Prostate gland (tissue), 2 donors: ENCODE measurements around the gene TAL2.

Source experiments
- CTCF ChIP-seq, 4 experiments: fragments of 200-600 bp in 2 of 4; fragments of 450-650 bp in 2 of 4; sonication (generic) in 2 of 4; IDR thresholded peaks; 1 replicate in 3 of 4; 2 replicates in 1 of 4; pipeline ENCODE4 v1.5.1; 2016 to 2019; ENCODE audit warnings: antibody characterized with exemption in 4 of 4, mild to moderate bottlenecking in 2 of 4, moderate library complexity in 2 of 4
- POLR2A ChIP-seq: fragments of 450-650 bp; IDR thresholded peaks from one replicate; pipeline ENCODE4 v1.6.1; 2016; ENCODE audit warnings: antibody characterized with exemption, mild to moderate bottlenecking

GRCh38 chr9:105636331-105636730, 25.9 kb upstream of the TAL2 start:
- no peak for TF ChIP-seq CTCF (IDR thresholded peaks at IDR 0.05)
- TF ChIP-seq POLR2A = no peak
